Measurements from ENCODE around the gene SLC5A5. TPM values are rescaled to one million over a fixed set of nuclear protein-coding genes. Genes with fewer than 3 reads are reported as not detected.

SLC5A5 gene
- total and polyA plus RNA-seq, 11 donors, result not detected

- H3K27ac ChIP-seq, result peak within 1 kb of the TSS; percentile 41 to 96 (median 88)
- ATAC-seq (peak; percentile 96 to 98 (median 97)), DNase-seq (peak; percentile 99)
- peak within 1 kb of the TSS; percentile 68 to 100 (median 88) for H3K4me3 ChIP-seq
- peak; percentile 69 to 97 for TF ChIP-seq POLR2A (IDR thresholded peaks at IDR 0.05)
- peak; percentile 57 to 90 (median 84) for TF ChIP-seq CTCF (IDR thresholded peaks at IDR 0.05)
- H3K9me3 ChIP-seq, result no peaks in the 10 kb centered on the region
- H3K27me3 ChIP-seq, result no peaks in the 10 kb centered on the region
- peaks cover 0 to 40% (median 34%) of the 10 kb centered on the region in 9 donors for H3K36me3 ChIP-seq
- H3K4me1 ChIP-seq, result peaks cover 5 to 40% (median 17%) of the 10 kb centered on the region in 12 donors
- intact Hi-C loops (cut with DNase I), result loop anchor here (1.0 to 10.0 kb wide), 14 partner anchors 68 to 515 kb away; partner anchors contain the start of genes CCDC124 (in 4 of the 10), TMEM221 (in 2 of the 10) and MAP1S (in 1 of the 10)
- WGBS, 4 donors, result 0 to 1% (median 0%) methylated on average over 34 to 80 of the region's 80 CpGs
Observed at GRCh38 chr19:17859533-17860330, 12.0 kb upstream of the SLC5A5 start, which contains the start of gene RPL18A. RPL18A (plus strand) TSS chr19:17859910; CDS start chr19:17859957, 47 bp downstream.

- ATAC-seq, result no peak
- H3K36me3 ChIP-seq, result peaks cover 0 to 48% (median 41%) of the 10 kb centered on the region in 9 donors
- peak overlapping the region; percentile 41 to 96 (median 88) for H3K27ac ChIP-seq
Observed at GRCh38 chr19:17860331-17860992, 11.3 kb upstream of the SLC5A5 start.

GRCh38 chr19:17860993-17861360, 10.8 kb upstream of the SLC5A5 start:
- no peak for TF ChIP-seq CTCF (IDR thresholded peaks at IDR 0.05)
- no peak for TF ChIP-seq POLR2A (IDR thresholded peaks at IDR 0.05)
- DNase-seq (no peak), ATAC-seq (no peak)
- 50 to 60% (median 54%) methylated on average over 7 of the region's 7 CpGs for WGBS, 4 donors
- H3K4me1 ChIP-seq, result peaks cover 5 to 40% (median 17%) of the 10 kb centered on the region in 12 donors
- peak overlapping the region in 6 of 12 donors; percentile 86 to 96 (median 91) for H3K27ac ChIP-seq
- no peaks in the 10 kb centered on the region for H3K27me3 ChIP-seq
- H3K9me3 ChIP-seq, result no peaks in the 10 kb centered on the region
- peak overlapping the region; percentile 68 to 100 (median 88) for H3K4me3 ChIP-seq
- intact Hi-C loops (cut with DNase I), result loop anchor here in 4 of 10 donors (5.0 kb wide), 3 partner anchors 66 to 136 kb away; partner anchors contain the start of gene CCDC124 (in 1 of the 4)
- H3K36me3 ChIP-seq, result peaks cover 0 to 51% (median 46%) of the 10 kb centered on the region in 9 donors

More at GRCh38 chr19:17860331-17860992, 11.3 kb upstream of the SLC5A5 start:
- Histone ChIP-seq H3K9me3 (no peaks in the 10 kb centered on the region), H3K27me3 (no peaks in the 10 kb centered on the region), H3K4me1 (peaks cover 5 to 40% (median 17%) of the 10 kb centered on the region in 12 donors), H3K4me3 (peak overlapping the region; percentile 68 to 100 (median 88))
- intact Hi-C loops (cut with DNase I), result loop anchor here in 4 of 10 donors (5.0 kb wide), 3 partner anchors 67 to 137 kb away; partner anchors contain the start of gene CCDC124 (in 1 of the 4)
- DNase-seq, result no peak
- WGBS, 4 donors, result 1 to 3% (median 2%) methylated on average over 22 of the region's 22 CpGs
- TF ChIP-seq POLR2A (IDR thresholded peaks at IDR 0.05) (peak in 1 of 2 donors; percentile 9), CTCF (IDR thresholded peaks at IDR 0.05) (no peak)
